ENCODE measurements around the gene CENPX. TPM values are rescaled to one million over a fixed set of nuclear protein-coding genes. Genes with fewer than 3 reads are reported as not detected.
A peak's percentile ranks its signal among the peaks of the same experiment; 100 is the strongest.

The CENPX gene
- polyA plus RNA-seq, 2 donors, result 86.8 to 117 TPM

- no peak overlapping the region for H3K27ac ChIP-seq (ENCODE audit: low read depth in 2 of 2, low read length in 1 of 2)
- peaks cover 0 to 5% of the 10 kb centered on the region in 2 donors for H3K36me3 ChIP-seq (ENCODE audit: control insufficient read depth in 2 of 2, insufficient read depth in 2 of 2, low read length in 1 of 2)
- no peaks in the 10 kb centered on the region for H3K9me3 ChIP-seq (ENCODE audit: control insufficient read depth in 2 of 2, insufficient read depth in 1 of 2, low read depth in 1 of 2, low read length in 1 of 2)
- no peaks in the 10 kb centered on the region for H3K27me3 ChIP-seq (ENCODE audit: control insufficient read depth in 1 of 2, insufficient read depth in 2 of 2, low read length in 2 of 2)
- 44 to 60% methylated on average over 22 to 23 of the region's 23 CpGs for WGBS, 2 donors
- peaks cover 4 to 18% of the 10 kb centered on the region in 2 donors for H3K4me1 ChIP-seq (ENCODE audit: control insufficient read depth in 2 of 2, insufficient read depth in 2 of 2, low read length in 1 of 2)
- no peak overlapping the region for H3K4me3 ChIP-seq (ENCODE audit: low read depth in 1 of 2, low read length in 2 of 2)
These were observed 8.2 kb downstream of the CENPX start for GRCh38 chr17:82014432-82014831.

- peaks cover 4 to 18% of the 10 kb centered on the region in 2 donors for H3K4me1 ChIP-seq (ENCODE audit: control insufficient read depth in 2 of 2, insufficient read depth in 2 of 2, low read length in 1 of 2)
- H3K36me3 ChIP-seq (ENCODE audit: control insufficient read depth in 2 of 2, insufficient read depth in 2 of 2, low read length in 1 of 2), result peaks cover 0 to 5% of the 10 kb centered on the region in 2 donors
- no peak overlapping the region for H3K4me3 ChIP-seq (ENCODE audit: low read depth in 1 of 2, low read length in 2 of 2)
- H3K27me3 ChIP-seq (ENCODE audit: control insufficient read depth in 1 of 2, insufficient read depth in 2 of 2, low read length in 2 of 2), result no peaks in the 10 kb centered on the region
- no peaks in the 10 kb centered on the region for H3K9me3 ChIP-seq (ENCODE audit: control insufficient read depth in 2 of 2, insufficient read depth in 1 of 2, low read depth in 1 of 2, low read length in 1 of 2)
- WGBS, 2 donors, result 80 to 85% methylated on average over 14 to 16 of the region's 16 CpGs
- no peak overlapping the region for H3K27ac ChIP-seq (ENCODE audit: low read depth in 2 of 2, low read length in 1 of 2)
These were observed 8.8 kb downstream of the CENPX start for GRCh38 chr17:82013772-82014321.

- Histone ChIP-seq H3K36me3 (ENCODE audit: control insufficient read depth in 2 of 2, insufficient read depth in 2 of 2, low read length in 1 of 2) (peaks cover 0 to 7% of the 10 kb centered on the region in 2 donors), H3K4me1 (ENCODE audit: control insufficient read depth in 2 of 2, insufficient read depth in 2 of 2, low read length in 1 of 2) (peaks cover 4 to 18% of the 10 kb centered on the region in 2 donors), H3K27me3 (ENCODE audit: control insufficient read depth in 1 of 2, insufficient read depth in 2 of 2, low read length in 2 of 2) (no peaks in the 10 kb centered on the region), H3K9me3 (ENCODE audit: control insufficient read depth in 2 of 2, insufficient read depth in 1 of 2, low read depth in 1 of 2, low read length in 1 of 2) (no peaks in the 10 kb centered on the region), H3K27ac (ENCODE audit: low read depth in 2 of 2, low read length in 1 of 2) (no peak overlapping the region), H3K4me3 (ENCODE audit: low read depth in 1 of 2, low read length in 2 of 2) (no peak overlapping the region)
- 41 to 53% methylated on average over 22 of the region's 22 CpGs for WGBS, 2 donors
These were observed 9.3 kb downstream of the CENPX start for GRCh38 chr17:82013341-82013740.

- Histone ChIP-seq H3K27ac (ENCODE audit: low read depth in 2 of 2, low read length in 1 of 2) (peak overlapping the region in 1 of 2 donors; percentile 16), H3K36me3 (ENCODE audit: control insufficient read depth in 2 of 2, insufficient read depth in 2 of 2, low read length in 1 of 2) (peaks cover 0 to 7% of the 10 kb centered on the region in 2 donors), H3K9me3 (ENCODE audit: control insufficient read depth in 2 of 2, insufficient read depth in 1 of 2, low read depth in 1 of 2, low read length in 1 of 2) (no peaks in the 10 kb centered on the region), H3K27me3 (ENCODE audit: control insufficient read depth in 1 of 2, insufficient read depth in 2 of 2, low read length in 2 of 2) (no peaks in the 10 kb centered on the region), H3K4me3 (ENCODE audit: low read depth in 1 of 2, low read length in 2 of 2) (no peak overlapping the region), H3K4me1 (ENCODE audit: control insufficient read depth in 2 of 2, insufficient read depth in 2 of 2, low read length in 1 of 2) (peaks cover 4 to 18% of the 10 kb centered on the region in 2 donors)
- 68 to 69% methylated on average over 15 to 19 of the region's 19 CpGs for WGBS, 2 donors
These were observed 9.9 kb downstream of the CENPX start for GRCh38 chr17:82012640-82013295.

GRCh38 chr17:82012261-82012639, 10.4 kb downstream of the CENPX start:
- peaks cover 4 to 18% of the 10 kb centered on the region in 2 donors for H3K4me1 ChIP-seq (ENCODE audit: control insufficient read depth in 2 of 2, insufficient read depth in 2 of 2, low read length in 1 of 2)
- H3K9me3 ChIP-seq (ENCODE audit: control insufficient read depth in 2 of 2, insufficient read depth in 1 of 2, low read depth in 1 of 2, low read length in 1 of 2), result no peaks in the 10 kb centered on the region
- H3K27ac ChIP-seq (ENCODE audit: low read depth in 2 of 2, low read length in 1 of 2), result no peak overlapping the region
- peaks cover 0 to 7% of the 10 kb centered on the region in 2 donors for H3K36me3 ChIP-seq (ENCODE audit: control insufficient read depth in 2 of 2, insufficient read depth in 2 of 2, low read length in 1 of 2)
- no peak overlapping the region for H3K4me3 ChIP-seq (ENCODE audit: low read depth in 1 of 2, low read length in 2 of 2)
- H3K27me3 ChIP-seq (ENCODE audit: control insufficient read depth in 1 of 2, insufficient read depth in 2 of 2, low read length in 2 of 2), result no peaks in the 10 kb centered on the region
- WGBS, 2 donors, result 76 to 83% methylated on average over 18 to 20 of the region's 20 CpGs

GRCh38 chr17:82011617-82012187, 11.0 kb downstream of the CENPX start:
- Histone ChIP-seq H3K4me1 (ENCODE audit: control insufficient read depth in 2 of 2, insufficient read depth in 2 of 2, low read length in 1 of 2) (peaks cover 4 to 18% of the 10 kb centered on the region in 2 donors), H3K9me3 (ENCODE audit: control insufficient read depth in 2 of 2, insufficient read depth in 1 of 2, low read depth in 1 of 2, low read length in 1 of 2) (no peaks in the 10 kb centered on the region), H3K27ac (ENCODE audit: low read depth in 2 of 2, low read length in 1 of 2) (no peak overlapping the region), H3K4me3 (ENCODE audit: low read depth in 1 of 2, low read length in 2 of 2) (no peak overlapping the region), H3K36me3 (ENCODE audit: control insufficient read depth in 2 of 2, insufficient read depth in 2 of 2, low read length in 1 of 2) (peaks cover 0 to 7% of the 10 kb centered on the region in 2 donors), H3K27me3 (ENCODE audit: control insufficient read depth in 1 of 2, insufficient read depth in 2 of 2, low read length in 2 of 2) (no peaks in the 10 kb centered on the region)
- WGBS, 2 donors, result 90 to 93% methylated on average over 19 of the region's 19 CpGs

- Histone ChIP-seq H3K27me3 (ENCODE audit: control insufficient read depth in 1 of 2, insufficient read depth in 2 of 2, low read length in 2 of 2) (no peaks in the 10 kb centered on the region), H3K36me3 (ENCODE audit: control insufficient read depth in 2 of 2, insufficient read depth in 2 of 2, low read length in 1 of 2) (peaks cover 0 to 7% of the 10 kb centered on the region in 2 donors), H3K27ac (ENCODE audit: low read depth in 2 of 2, low read length in 1 of 2) (no peak overlapping the region), H3K4me1 (ENCODE audit: control insufficient read depth in 2 of 2, insufficient read depth in 2 of 2, low read length in 1 of 2) (peaks cover 4 to 22% of the 10 kb centered on the region in 2 donors), H3K4me3 (ENCODE audit: low read depth in 1 of 2, low read length in 2 of 2) (no peak overlapping the region), H3K9me3 (ENCODE audit: control insufficient read depth in 2 of 2, insufficient read depth in 1 of 2, low read depth in 1 of 2, low read length in 1 of 2) (no peaks in the 10 kb centered on the region)
- 90 to 91% methylated on average over 39 of the region's 39 CpGs for WGBS, 2 donors
These were observed 11.8 kb downstream of the CENPX start for GRCh38 chr17:82010575-82011525.

GRCh38 chr17:82009413-82009812, 13.3 kb downstream of the CENPX start:
- Histone ChIP-seq H3K27me3 (ENCODE audit: control insufficient read depth in 1 of 2, insufficient read depth in 2 of 2, low read length in 2 of 2) (no peaks in the 10 kb centered on the region), H3K36me3 (ENCODE audit: control insufficient read depth in 2 of 2, insufficient read depth in 2 of 2, low read length in 1 of 2) (peaks cover 0 to 7% of the 10 kb centered on the region in 2 donors), H3K27ac (ENCODE audit: low read depth in 2 of 2, low read length in 1 of 2) (no peak overlapping the region), H3K9me3 (ENCODE audit: control insufficient read depth in 2 of 2, insufficient read depth in 1 of 2, low read depth in 1 of 2, low read length in 1 of 2) (no peaks in the 10 kb centered on the region), H3K4me3 (ENCODE audit: low read depth in 1 of 2, low read length in 2 of 2) (no peak overlapping the region), H3K4me1 (ENCODE audit: control insufficient read depth in 2 of 2, insufficient read depth in 2 of 2, low read length in 1 of 2) (peaks cover under 1 to 20% of the 10 kb centered on the region in 2 donors)
- WGBS, 2 donors, result 83 to 89% methylated on average over 14 to 15 of the region's 15 CpGs

- H3K4me1 ChIP-seq (ENCODE audit: control insufficient read depth in 2 of 2, insufficient read depth in 2 of 2, low read length in 1 of 2), result peaks cover 0 to 21% of the 10 kb centered on the region in 2 donors
These were observed 13.7 kb downstream of the CENPX start for GRCh38 chr17:82008941-82009405.

More at GRCh38 chr17:82008941-82009405, 13.7 kb downstream of the CENPX start:
- WGBS, 2 donors, result 90 to 93% methylated on average over 22 to 28 of the region's 28 CpGs
- no peak overlapping the region for H3K4me3 ChIP-seq (ENCODE audit: low read depth in 1 of 2, low read length in 2 of 2)
- no peaks in the 10 kb centered on the region for H3K9me3 ChIP-seq (ENCODE audit: control insufficient read depth in 2 of 2, insufficient read depth in 1 of 2, low read depth in 1 of 2, low read length in 1 of 2)
- no peaks in the 10 kb centered on the region for H3K27me3 ChIP-seq (ENCODE audit: control insufficient read depth in 1 of 2, insufficient read depth in 2 of 2, low read length in 2 of 2)
- peaks cover 0 to 7% of the 10 kb centered on the region in 2 donors for H3K36me3 ChIP-seq (ENCODE audit: control insufficient read depth in 2 of 2, insufficient read depth in 2 of 2, low read length in 1 of 2)
- H3K27ac ChIP-seq (ENCODE audit: low read depth in 2 of 2, low read length in 1 of 2), result no peak overlapping the region
